Spleen (tissue), 11 donors: ENCODE data around the gene DNALI1. TPM values are rescaled to one million over a fixed set of nuclear protein-coding genes. Genes with fewer than 3 reads are reported as not detected.
"Not testable (repeated sequence)": the region's sequence is repeated elsewhere in the genome, so short reads cannot be mapped to it uniquely, and the experiment has no call there.

ENCODE experiments used
- DNase-seq: peaks from one replicate; pipeline ENCODE4 v3.0.0-alpha.2; 2020
- H3K27ac ChIP-seq, 8 donors: fragments of 200-600 bp; sonication (generic) in 7 of 8; 1 replicate in 4 of 8; 2 replicates in 4 of 8; pipeline versions ENCODE4 v1.5.0 to v1.8.0; 2016 to 2021; ENCODE audit warnings: inconsistent platforms in 4 of 8, mild to moderate bottlenecking in 4 of 8, moderate library complexity in 1 of 8
- H3K27me3 ChIP-seq, 7 donors: fragments of 200-600 bp; sonication (generic) in 6 of 7; replicated peaks in 1 of 7; 1 replicate in 4 of 7; 2 replicates in 3 of 7; pipeline versions ENCODE4 v1.5.0 to v1.8.0; 2016 to 2021; ENCODE audit warnings: inconsistent platforms in 3 of 7, mild to moderate bottlenecking in 1 of 7
- H3K36me3 ChIP-seq, 6 donors: fragments of 200-600 bp; sonication (generic) in 5 of 6; 1 replicate in 4 of 6; 2 replicates in 2 of 6; pipeline versions ENCODE4 v1.5.0 to v1.8.0; 2016 to 2021; ENCODE audit warnings: inconsistent platforms in 2 of 6
- H3K4me1 ChIP-seq, 6 donors: fragments of 200-600 bp; sonication (generic) in 5 of 6; 1 replicate in 3 of 6; 2 replicates in 3 of 6; pipeline versions ENCODE4 v1.5.0 to v1.8.0; 2016 to 2021; ENCODE audit warnings: inconsistent platforms in 3 of 6
- H3K4me3 ChIP-seq, 8 donors: fragments of 200-600 bp; sonication (generic) in 7 of 8; 1 replicate in 4 of 8; 2 replicates in 4 of 8; pipeline versions ENCODE4 v1.5.0 to v1.8.0; 2016 to 2021; ENCODE audit warnings: inconsistent platforms in 4 of 8, mild to moderate bottlenecking in 4 of 8, moderate library complexity in 2 of 8
- H3K9me3 ChIP-seq, 8 donors: fragments of 200-600 bp; sonication (generic) in 7 of 8; 1 replicate in 4 of 8; 2 replicates in 4 of 8; pipeline versions ENCODE4 v1.5.0 to v1.8.0; 2016 to 2021; ENCODE audit warnings: inconsistent platforms in 4 of 8
- POLR2A ChIP-seq, 3 donors: fragments of 450-650 bp; IDR thresholded peaks; one replicate each; pipeline ENCODE4 v1.5.1; 2017; ENCODE audit warnings: antibody characterized with exemption in 3 of 3, mild to moderate bottlenecking in 1 of 3
- POLR2AphosphoS5 ChIP-seq, 3 donors: sonication (generic); formaldehyde crosslinking; IDR thresholded peaks; one replicate each; pipeline ENCODE4 v1.5.1; 2017; ENCODE audit warnings: antibody characterized with exemption in 3 of 3
- WGBS, 5 donors: extraction: QIAGEN DNeasy Blood & Tissue Kit in 3 of 5; methylation state at CpG; one replicate each; pipeline versions ENCODE4 v1.1.5 to v1.1.7; 2013 to 2018; 5-methylcytosine and 5-hydroxymethylcytosine counted together
- intact Hi-C: fragments of 100-400 bp; cut with DNase I; formaldehyde crosslinking; loops from one replicate; pipeline ENCODE4 v1.15.0; 2023; ENCODE audit warnings: low total_unique reads
- polyA plus RNA-seq, 3 donors: library from polyadenylated mRNA; stranded (reverse); fragments of 200-250 nt; gene quantifications; one replicate each; pipeline ENCODE4 v1.2.1, GENCODE V29; 2013
- total RNA-seq, 7 donors: library from RNA; depleted of rRNA in 3 of 7; stranded (reverse); fragments of >200 nt in 3 of 7; fragmentation: NEBNext Ultra II Directional in 4 of 7; extraction: Animal tissue kit (Norgen Biotek cat#: 25700) in 4 of 7; gene quantifications; one replicate each; pipeline versions ENCODE4 v1.1.0 to v1.2.1, GENCODE V29; 2016 to 2021
- TF ChIP-seq, protein P1 (sequence below), 11 experiments: fragments of 200-600 bp in 7 of 11; fragments of 450-650 bp in 4 of 11; sonication (generic) in 4 of 11; IDR thresholded peaks in 8 of 11; conservative IDR thresholded peaks in 3 of 11; 1 replicate in 7 of 11; 2 replicates in 4 of 11; pipeline versions ENCODE4 v1.4.0 to v1.8.0; 2016 to 2021; ENCODE audit warnings: antibody characterized with exemption in 11 of 11, inconsistent platforms in 4 of 11, mild to moderate bottlenecking in 1 of 11
- donor health status: healthy with polysubstance abuse.
- donor health status: DM: no; HTN: no; CAD: no; lungs with moderate emphysema.
- donor health status: DM: no; HTN: no; CAD: no.
- donor health status: Bipolar disorder and iron deficiency.
- donor health status: healthy.
- donor health status: DM: no; HTN: no; CAD: no.
- donor health status: DM: yes; HTN: yes; CAD: no.

Gene DNALI1
- total and polyA plus RNA-seq, 10 donors, result 0.98 to 2.6 (median 1.7) TPM

DNA sequence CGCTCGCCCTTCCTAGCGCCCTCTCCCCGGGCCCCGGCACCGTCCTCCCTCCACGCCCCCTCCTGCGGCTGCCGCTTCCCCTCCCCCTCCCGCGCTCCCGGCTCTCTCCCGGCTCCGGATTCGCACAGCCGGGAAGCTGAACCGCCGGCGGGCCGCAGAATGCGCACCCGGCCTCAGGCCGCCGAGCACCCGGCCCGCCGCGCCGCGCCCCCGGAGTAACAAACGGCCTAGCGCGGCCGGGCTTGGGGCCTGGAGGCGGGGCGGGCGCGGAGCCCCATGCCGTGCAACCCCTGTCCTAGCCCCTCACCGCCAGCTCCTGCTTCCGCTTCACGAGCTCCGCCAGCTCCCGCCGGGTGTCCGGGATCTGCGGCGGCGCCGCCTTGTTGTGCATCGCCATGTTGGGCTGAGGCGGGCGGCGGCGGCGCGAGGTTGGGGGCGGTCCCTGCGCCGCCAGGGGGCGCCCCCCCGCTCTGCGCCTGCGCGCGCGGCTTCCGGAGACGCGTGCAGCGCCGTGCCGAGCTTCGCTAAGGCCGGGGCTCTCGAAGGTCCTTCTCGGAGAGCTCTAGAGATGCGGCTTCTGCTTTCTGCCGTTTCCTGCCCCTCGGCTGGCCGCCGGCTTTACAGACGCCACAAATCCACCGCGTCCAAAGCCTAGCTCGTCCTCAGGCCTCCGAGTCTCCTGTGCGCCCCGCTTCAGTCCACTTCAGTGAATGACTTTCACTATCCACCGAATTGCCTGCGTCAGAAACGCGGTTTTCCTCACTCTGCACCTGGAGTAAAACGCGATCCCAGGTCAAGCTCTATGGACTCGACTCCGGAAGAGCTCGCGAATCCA, 42.2 kb upstream of the DNALI1 start, which contains the start of gene MEAF6:
MEAF6 (minus strand) TSS at position 417 of the 835 bp plus-strand sequence; CDS start at position 397, 20 bp downstream.
- intact Hi-C loops, result loop anchor here (2.0 kb wide), 1 partner anchor 38 kb away; no protein-coding TSS in a partner anchor
- Histone ChIP-seq H3K9me3 (no peaks in the 10 kb centered on the region), H3K27me3 (no peaks in the 10 kb centered on the region), H3K27ac (peak within 1 kb of the TSS; percentile 88 to 98 (median 96)), H3K4me3 (peak within 1 kb of the TSS; percentile 92 to 100 (median 100)), H3K4me1 (peaks cover 9 to 46% (median 30%) of the 10 kb centered on the region in 6 donors), H3K36me3 (peaks cover 0 to 37% (median 15%) of the 10 kb centered on the region in 6 donors)
- 1% methylated on average over 53 to 100 of the region's 100 CpGs for WGBS, 5 donors
- DNase-seq, result peak; percentile 96
- peak; percentile 92 to 93 (median 93) for TF ChIP-seq POLR2AphosphoS5 (IDR thresholded peaks at IDR 0.05)
- TF ChIP-seq, protein P1, sequence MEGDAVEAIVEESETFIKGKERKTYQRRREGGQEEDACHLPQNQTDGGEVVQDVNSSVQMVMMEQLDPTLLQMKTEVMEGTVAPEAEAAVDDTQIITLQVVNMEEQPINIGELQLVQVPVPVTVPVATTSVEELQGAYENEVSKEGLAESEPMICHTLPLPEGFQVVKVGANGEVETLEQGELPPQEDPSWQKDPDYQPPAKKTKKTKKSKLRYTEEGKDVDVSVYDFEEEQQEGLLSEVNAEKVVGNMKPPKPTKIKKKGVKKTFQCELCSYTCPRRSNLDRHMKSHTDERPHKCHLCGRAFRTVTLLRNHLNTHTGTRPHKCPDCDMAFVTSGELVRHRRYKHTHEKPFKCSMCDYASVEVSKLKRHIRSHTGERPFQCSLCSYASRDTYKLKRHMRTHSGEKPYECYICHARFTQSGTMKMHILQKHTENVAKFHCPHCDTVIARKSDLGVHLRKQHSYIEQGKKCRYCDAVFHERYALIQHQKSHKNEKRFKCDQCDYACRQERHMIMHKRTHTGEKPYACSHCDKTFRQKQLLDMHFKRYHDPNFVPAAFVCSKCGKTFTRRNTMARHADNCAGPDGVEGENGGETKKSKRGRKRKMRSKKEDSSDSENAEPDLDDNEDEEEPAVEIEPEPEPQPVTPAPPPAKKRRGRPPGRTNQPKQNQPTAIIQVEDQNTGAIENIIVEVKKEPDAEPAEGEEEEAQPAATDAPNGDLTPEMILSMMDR (IDR thresholded peaks at IDR 0.05 in 8 of 11, conservative IDR thresholded peaks at IDR 0.05 in 3 of 11), result peak in 10 of 11 experiments; percentile 4 to 93 (median 70)
- TF ChIP-seq POLR2A (IDR thresholded peaks at IDR 0.05), result peak in 1 of 3 donors; percentile 78

DNA sequence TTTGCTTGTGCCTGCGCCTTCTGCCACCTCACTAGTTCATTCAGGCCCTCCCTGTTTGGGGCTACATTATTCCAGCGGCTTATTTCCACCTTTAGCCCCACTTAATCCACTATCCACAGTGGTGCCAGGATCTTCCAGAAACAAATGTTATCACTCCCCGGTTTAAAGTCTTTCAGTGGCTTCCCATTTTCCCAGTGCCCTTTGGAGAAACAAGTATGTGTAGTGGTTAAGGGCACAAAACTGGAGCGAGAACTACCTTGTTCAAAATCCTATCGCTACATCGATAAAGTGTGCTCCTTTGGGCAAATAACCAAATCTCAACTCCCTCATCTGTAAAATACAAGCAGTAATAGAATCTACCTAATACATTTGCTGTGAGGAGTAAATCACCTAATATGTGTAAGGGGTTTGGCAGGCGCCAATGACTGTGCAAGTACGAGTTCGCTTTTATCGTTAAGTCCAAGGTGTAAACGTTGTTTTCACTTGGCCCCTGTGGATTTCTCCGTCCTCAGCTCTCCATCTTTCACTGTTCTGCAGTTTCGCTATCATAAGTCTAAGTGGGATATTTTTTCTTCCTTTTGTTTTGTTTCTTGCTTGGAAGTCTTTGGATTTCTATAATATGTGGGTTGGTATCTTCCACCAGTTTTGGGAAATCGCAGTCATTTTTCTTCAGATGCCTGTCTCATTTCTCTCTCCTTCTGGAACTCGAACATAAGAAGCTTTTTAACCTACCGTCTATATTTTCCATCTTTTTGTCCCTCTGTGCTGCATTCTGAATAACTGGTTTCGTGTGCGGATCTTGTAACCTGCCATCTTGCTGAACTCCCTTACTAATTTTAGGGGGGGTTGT, 41.3 kb upstream of the DNALI1 start:
- peak overlapping the region; percentile 88 to 98 (median 96) for H3K27ac ChIP-seq
- peak overlapping the region; percentile 92 to 100 (median 100) for H3K4me3 ChIP-seq
- TF ChIP-seq, protein P1 (IDR thresholded peaks at IDR 0.05 in 8 of 11, conservative IDR thresholded peaks at IDR 0.05 in 3 of 11), result no peak
- TF ChIP-seq POLR2A (IDR thresholded peaks at IDR 0.05) (no peak), POLR2AphosphoS5 (IDR thresholded peaks at IDR 0.05) (no peak)
- WGBS, 5 donors, result 76 to 79% (median 77%) methylated on average over 18 of the region's 18 CpGs
- DNase-seq, result no peak
- no peaks in the 10 kb centered on the region for H3K27me3 ChIP-seq
- intact Hi-C loops, result loop anchor here (2.0 kb wide), 1 partner anchor 37 kb away; no protein-coding TSS in a partner anchor
- peaks cover 9 to 43% (median 30%) of the 10 kb centered on the region in 6 donors for H3K4me1 ChIP-seq
- H3K9me3 ChIP-seq, result no peaks in the 10 kb centered on the region
- H3K36me3 ChIP-seq, result peaks cover 0 to 29% (median 15%) of the 10 kb centered on the region in 6 donors

DNA sequence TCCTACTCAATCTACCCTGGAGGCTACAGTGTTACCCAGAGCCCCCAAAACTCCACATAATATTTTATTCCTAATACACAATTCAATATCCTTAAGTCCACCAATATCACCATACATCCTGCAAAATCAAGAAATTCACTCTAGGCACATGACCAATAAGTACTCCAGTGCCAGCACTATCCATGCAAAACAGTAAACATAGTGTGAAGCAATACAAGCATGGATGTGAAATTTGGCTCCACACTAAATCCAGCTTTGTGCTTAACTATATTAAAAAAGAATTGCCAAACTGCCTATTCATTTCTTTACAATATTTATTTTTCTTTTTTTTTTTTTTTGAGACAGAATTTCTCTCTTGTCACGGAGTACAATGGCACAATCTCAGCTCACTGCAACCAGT, 39.2 kb upstream of the DNALI1 start:
- Histone ChIP-seq H3K9me3 (no peaks in the 10 kb centered on the region), H3K4me1 (peaks cover 5 to 26% (median 21%) of the 10 kb centered on the region in 6 donors), H3K27ac (no peak overlapping the region), H3K36me3 (peaks cover 0 to 7% (median 4%) of the 10 kb centered on the region in 6 donors), H3K4me3 (no peak overlapping the region), H3K27me3 (no peaks in the 10 kb centered on the region)
- DNase-seq, result no peak
- TF ChIP-seq, protein P1 (IDR thresholded peaks at IDR 0.05 in 8 of 11, conservative IDR thresholded peaks at IDR 0.05 in 3 of 11), result no peak
- TF ChIP-seq POLR2AphosphoS5 (IDR thresholded peaks at IDR 0.05) (no peak), POLR2A (IDR thresholded peaks at IDR 0.05) (no peak)
- WGBS, 5 donors, result 85 to 96% (median 90%) methylated on average over 1 of the region's 1 CpG
- intact Hi-C loops, result no loop called here

DNA sequence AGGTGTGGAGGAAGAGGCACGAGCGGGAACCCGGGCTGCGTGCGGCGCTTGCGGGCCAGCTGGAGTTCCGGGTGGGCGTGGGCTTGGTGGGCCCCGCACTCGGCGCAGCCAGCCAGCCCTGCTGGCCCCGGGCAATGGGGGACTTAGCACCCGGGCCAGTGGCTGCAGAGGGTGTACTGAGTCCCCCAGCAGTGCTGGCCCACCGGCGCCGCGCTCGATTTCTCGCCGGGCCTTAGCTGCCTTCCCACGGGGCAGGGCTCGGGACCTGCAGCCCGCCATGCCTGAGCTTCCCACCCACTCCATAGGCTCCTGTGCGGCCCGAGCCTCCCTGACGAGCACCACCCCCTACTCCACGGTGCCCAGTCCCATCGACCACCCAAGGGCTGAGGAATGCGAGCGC, 38.5 kb upstream of the DNALI1 start:
- H3K9me3 ChIP-seq, DNase-seq, H3K4me3 ChIP-seq, H3K36me3 ChIP-seq, H3K27ac ChIP-seq, intact Hi-C loops, H3K27me3 ChIP-seq: not testable (repeated sequence)
- H3K4me1 ChIP-seq, result peaks cover 4 to 19% (median 14%) of the 10 kb centered on the region in 6 donors
- 93 to 97% (median 95%) methylated on average over 13 to 30 of the region's 31 CpGs; no CpG with 5 or more reads in 1 of the 5 donors for WGBS, 5 donors
